ENCODE data around the gene TPP1. TPM values are rescaled to one million over a fixed set of nuclear protein-coding genes. Genes with fewer than 3 reads are reported as not detected.

Gene TPP1
- total RNA-seq, 4 donors from 2014 or later = 45.6 to 81.3 (median 58.0) TPM

- 75 to 80% methylated on average over 2 of the region's 2 CpGs for WGBS, 2 donors
- Histone ChIP-seq H3K4me3 (no peak overlapping the region), H3K27ac (no peak overlapping the region), H3K27me3 (peaks cover 0 to 40% of the 10 kb centered on the region in 2 donors), H3K4me1 (peaks cover 0 to 37% (median 2%) of the 10 kb centered on the region in 4 donors), H3K36me3 (no peaks in the 10 kb centered on the region), H3K9me3 (no peaks in the 10 kb centered on the region)
- no peak for TF ChIP-seq POLR2A (IDR thresholded peaks at IDR 0.05)
- TF ChIP-seq, protein P1, sequence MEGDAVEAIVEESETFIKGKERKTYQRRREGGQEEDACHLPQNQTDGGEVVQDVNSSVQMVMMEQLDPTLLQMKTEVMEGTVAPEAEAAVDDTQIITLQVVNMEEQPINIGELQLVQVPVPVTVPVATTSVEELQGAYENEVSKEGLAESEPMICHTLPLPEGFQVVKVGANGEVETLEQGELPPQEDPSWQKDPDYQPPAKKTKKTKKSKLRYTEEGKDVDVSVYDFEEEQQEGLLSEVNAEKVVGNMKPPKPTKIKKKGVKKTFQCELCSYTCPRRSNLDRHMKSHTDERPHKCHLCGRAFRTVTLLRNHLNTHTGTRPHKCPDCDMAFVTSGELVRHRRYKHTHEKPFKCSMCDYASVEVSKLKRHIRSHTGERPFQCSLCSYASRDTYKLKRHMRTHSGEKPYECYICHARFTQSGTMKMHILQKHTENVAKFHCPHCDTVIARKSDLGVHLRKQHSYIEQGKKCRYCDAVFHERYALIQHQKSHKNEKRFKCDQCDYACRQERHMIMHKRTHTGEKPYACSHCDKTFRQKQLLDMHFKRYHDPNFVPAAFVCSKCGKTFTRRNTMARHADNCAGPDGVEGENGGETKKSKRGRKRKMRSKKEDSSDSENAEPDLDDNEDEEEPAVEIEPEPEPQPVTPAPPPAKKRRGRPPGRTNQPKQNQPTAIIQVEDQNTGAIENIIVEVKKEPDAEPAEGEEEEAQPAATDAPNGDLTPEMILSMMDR (IDR thresholded peaks at IDR 0.05) = no peak
- no peak for TF ChIP-seq EP300 (IDR thresholded peaks at IDR 0.05)
- no peak for DNase-seq (ENCODE audit: low spot score in 2 of 2)
Observed at GRCh38 chr11:6653656-6654055, 34.4 kb upstream of the TPP1 start.

DNA sequence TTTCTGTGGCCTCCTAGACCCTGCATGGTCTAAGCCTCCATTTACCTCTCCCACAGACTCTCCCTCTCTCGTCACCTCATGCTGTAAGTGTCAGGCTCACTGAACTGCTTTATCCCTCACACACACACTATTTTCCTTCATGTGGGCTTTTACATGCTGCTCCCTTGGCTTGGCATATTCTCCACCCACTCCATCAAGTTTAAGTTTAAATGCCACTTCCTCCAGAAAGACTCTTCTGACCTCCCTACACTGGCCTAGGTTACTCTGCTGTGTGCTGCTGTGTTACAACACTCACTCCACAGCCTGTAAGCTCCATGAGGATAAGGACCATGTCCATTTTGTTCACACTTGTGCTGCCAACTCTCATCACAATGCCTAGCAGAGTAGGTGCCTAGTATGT, 33.9 kb upstream of the TPP1 start:
- 73 to 74% methylated on average over 1 of the region's 1 CpG for WGBS, 2 donors
- Histone ChIP-seq H3K9me3 (no peaks in the 10 kb centered on the region), H3K27me3 (peaks cover 0 to 40% of the 10 kb centered on the region in 2 donors), H3K27ac (no peak overlapping the region), H3K36me3 (no peaks in the 10 kb centered on the region), H3K4me3 (no peak overlapping the region), H3K4me1 (peaks cover 0 to 43% (median 2%) of the 10 kb centered on the region in 4 donors)
- TF ChIP-seq POLR2A (IDR thresholded peaks at IDR 0.05) = no peak
- TF ChIP-seq, protein P1 (IDR thresholded peaks at IDR 0.05) = no peak
- TF ChIP-seq EP300 (IDR thresholded peaks at IDR 0.05) = no peak
- no peak for DNase-seq (ENCODE audit: low spot score in 2 of 2)

DNA sequence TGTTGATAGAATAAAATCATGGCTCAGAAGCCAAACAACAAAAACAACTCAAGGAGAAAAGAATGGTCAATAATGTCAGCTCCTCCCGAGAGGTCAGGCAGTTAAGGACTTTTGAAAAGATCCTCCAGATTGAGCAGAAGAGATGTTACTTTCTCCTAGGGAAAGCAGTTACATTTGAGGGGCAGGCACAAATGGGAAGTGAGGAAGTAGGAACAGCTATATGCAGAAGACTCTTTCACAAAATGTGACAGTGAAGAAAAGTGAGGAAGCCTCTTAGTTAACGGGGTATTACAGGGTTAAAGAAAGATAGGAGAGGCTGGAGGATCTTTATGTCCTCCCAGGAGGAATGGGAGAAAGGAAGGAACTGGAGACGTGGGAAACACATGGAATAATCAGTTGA, 33.0 kb upstream of the TPP1 start:
- no peak for TF ChIP-seq POLR2A (IDR thresholded peaks at IDR 0.05)
- TF ChIP-seq EP300 (IDR thresholded peaks at IDR 0.05) = no peak
- TF ChIP-seq, protein P1 (IDR thresholded peaks at IDR 0.05) = no peak
- 68 to 74% methylated on average over 3 of the region's 3 CpGs for whole genome bisulfite sequencing, 2 donors

DNA sequence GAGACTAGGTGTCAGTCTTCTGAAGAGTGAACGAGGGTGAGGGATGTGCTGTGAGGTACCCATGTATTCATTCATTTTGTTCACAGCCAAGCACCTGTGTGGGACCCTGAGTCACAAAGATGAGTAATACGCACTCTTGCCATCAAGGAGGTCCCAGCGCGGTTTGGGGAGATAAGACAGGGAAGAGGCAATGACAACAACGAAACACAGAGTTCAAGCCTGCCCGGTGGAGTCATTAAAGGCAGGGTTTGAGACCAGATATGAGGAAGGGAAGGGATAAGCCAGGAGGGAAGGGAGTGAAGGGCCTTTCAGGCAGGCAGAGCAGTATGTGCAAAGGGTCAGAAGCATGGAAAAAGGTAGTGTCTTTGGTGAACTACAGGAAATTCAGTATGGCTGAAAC, 31.8 kb upstream of the TPP1 start:
- Histone ChIP-seq H3K4me1 (peaks cover 0 to 58% (median 21%) of the 10 kb centered on the region in 4 donors), H3K36me3 (no peaks in the 10 kb centered on the region), H3K27me3 (peaks cover 0 to 31% of the 10 kb centered on the region in 2 donors), H3K9me3 (no peaks in the 10 kb centered on the region), H3K4me3 (no peak overlapping the region), H3K27ac (no peak overlapping the region)
- DNase-seq (ENCODE audit: low spot score in 2 of 2) = no peak
- TF ChIP-seq POLR2A (IDR thresholded peaks at IDR 0.05) = no peak
- no peak for TF ChIP-seq EP300 (IDR thresholded peaks at IDR 0.05)
- TF ChIP-seq, protein P1 (IDR thresholded peaks at IDR 0.05) = no peak
- WGBS, 2 donors = 82% methylated on average over 6 of the region's 6 CpGs

More for the DNA sequence above, 33.0 kb upstream of the TPP1 start:
- peaks cover 0 to 52% (median 9%) of the 10 kb centered on the region in 4 donors for H3K4me1 ChIP-seq
- no peaks in the 10 kb centered on the region for H3K9me3 ChIP-seq
- no peak overlapping the region for H3K4me3 ChIP-seq
- H3K36me3 ChIP-seq = no peaks in the 10 kb centered on the region
- no peak for DNase-seq (ENCODE audit: low spot score in 2 of 2)
- no peak overlapping the region for H3K27ac ChIP-seq
- peaks cover 0 to 37% of the 10 kb centered on the region in 2 donors for H3K27me3 ChIP-seq

GRCh38 chr11:6650104-6650503, 30.9 kb upstream of the TPP1 start:
- TF ChIP-seq, protein P1 (IDR thresholded peaks at IDR 0.05) = no peak
- no peak for TF ChIP-seq POLR2A (IDR thresholded peaks at IDR 0.05)
- no peak for TF ChIP-seq EP300 (IDR thresholded peaks at IDR 0.05)
- H3K4me3 ChIP-seq = no peak overlapping the region
- H3K27ac ChIP-seq = no peak overlapping the region
- peaks cover 0 to 63% (median 29%) of the 10 kb centered on the region in 4 donors for H3K4me1 ChIP-seq
- no peaks in the 10 kb centered on the region for H3K9me3 ChIP-seq
- H3K27me3 ChIP-seq = peaks cover 0 to 33% of the 10 kb centered on the region in 2 donors
- no peaks in the 10 kb centered on the region for H3K36me3 ChIP-seq
- no peak for DNase-seq (ENCODE audit: low spot score in 2 of 2)
